ENCODE data around the gene SPCS1. TPM values are rescaled to one million over a fixed set of nuclear protein-coding genes. Genes with fewer than 3 reads are reported as not detected.

Gene SPCS1
- total RNA-seq, 1 donor from 2014 or later, result 142 TPM

DNA sequence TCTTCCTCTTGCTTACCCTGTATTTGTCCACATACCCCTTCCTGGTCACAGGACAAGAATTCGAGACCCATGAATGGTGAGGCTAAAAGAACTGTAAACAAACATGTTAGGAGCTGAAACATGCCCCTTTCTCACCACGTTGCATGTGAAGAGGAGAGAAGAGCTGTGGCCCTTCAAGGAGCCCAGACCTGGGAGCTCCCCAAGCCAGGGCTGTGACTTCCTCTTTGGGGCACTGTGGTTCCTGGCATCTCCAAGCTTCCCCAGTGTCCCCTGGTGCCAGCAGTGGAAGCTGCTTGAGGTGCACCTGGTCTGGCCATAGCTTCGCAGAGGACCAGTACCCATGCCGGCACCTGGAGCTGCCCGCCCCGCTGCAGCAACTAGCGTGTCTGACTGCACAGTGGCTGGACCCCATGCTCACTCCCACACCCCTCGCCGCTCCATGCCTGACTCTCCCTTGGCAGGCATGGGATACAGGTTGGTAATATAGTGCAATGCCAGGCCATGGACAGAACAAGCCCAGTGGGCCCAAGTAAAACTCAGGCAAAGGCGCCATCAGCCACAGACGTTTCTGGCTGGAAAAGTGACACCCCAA lies 9.9 kb downstream of the SPCS1 start:
- TF ChIP-seq EZH2phosphoT487 (IDR thresholded peaks at IDR 0.05), result no peak
- TF ChIP-seq EZH2 (IDR thresholded peaks at IDR 0.05), result no peak
- TF ChIP-seq, protein P1, sequence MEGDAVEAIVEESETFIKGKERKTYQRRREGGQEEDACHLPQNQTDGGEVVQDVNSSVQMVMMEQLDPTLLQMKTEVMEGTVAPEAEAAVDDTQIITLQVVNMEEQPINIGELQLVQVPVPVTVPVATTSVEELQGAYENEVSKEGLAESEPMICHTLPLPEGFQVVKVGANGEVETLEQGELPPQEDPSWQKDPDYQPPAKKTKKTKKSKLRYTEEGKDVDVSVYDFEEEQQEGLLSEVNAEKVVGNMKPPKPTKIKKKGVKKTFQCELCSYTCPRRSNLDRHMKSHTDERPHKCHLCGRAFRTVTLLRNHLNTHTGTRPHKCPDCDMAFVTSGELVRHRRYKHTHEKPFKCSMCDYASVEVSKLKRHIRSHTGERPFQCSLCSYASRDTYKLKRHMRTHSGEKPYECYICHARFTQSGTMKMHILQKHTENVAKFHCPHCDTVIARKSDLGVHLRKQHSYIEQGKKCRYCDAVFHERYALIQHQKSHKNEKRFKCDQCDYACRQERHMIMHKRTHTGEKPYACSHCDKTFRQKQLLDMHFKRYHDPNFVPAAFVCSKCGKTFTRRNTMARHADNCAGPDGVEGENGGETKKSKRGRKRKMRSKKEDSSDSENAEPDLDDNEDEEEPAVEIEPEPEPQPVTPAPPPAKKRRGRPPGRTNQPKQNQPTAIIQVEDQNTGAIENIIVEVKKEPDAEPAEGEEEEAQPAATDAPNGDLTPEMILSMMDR (IDR thresholded peaks at IDR 0.05), result no peak
- Histone ChIP-seq H3K4me3 (no peak overlapping the region), H3K4me2 (peak overlapping the region; percentile 74), H2AFZ (replicated peaks) (no peak overlapping the region), H3K9me3 (ENCODE audit: low read depth) (no peaks in the 10 kb centered on the region), H3F3A (ENCODE audit: low read depth) (peaks cover 45% of the 10 kb centered on the region), H3K9ac (no peak overlapping the region), H3K27me3 (no peaks in the 10 kb centered on the region), H3K4me1 (peaks cover 3% of the 10 kb centered on the region), H3K27ac (no peak overlapping the region), H3K79me2 (ENCODE audit: low read depth) (no peaks in the 10 kb centered on the region), H3K36me3 (peaks cover 8% of the 10 kb centered on the region), H4K20me1 (ENCODE audit: low read depth) (no peaks in the 10 kb centered on the region)
- no peak overlapping the region for H3K27ac Mint-ChIP-seq
- H3K4me1 Mint-ChIP-seq, result peaks cover 2% of the 10 kb centered on the region
- H3K9me3 Mint-ChIP-seq, result peaks cover 8% of the 10 kb centered on the region
- peaks cover 34% of the 10 kb centered on the region for H3K36me3 Mint-ChIP-seq
- H3K4me3 Mint-ChIP-seq, result no peak overlapping the region
- peaks cover 10% of the 10 kb centered on the region for H3K27me3 Mint-ChIP-seq (ENCODE audit: insufficient read depth, low read depth)
- DNase-seq (ENCODE audit: low spot score), result no peak

DNA sequence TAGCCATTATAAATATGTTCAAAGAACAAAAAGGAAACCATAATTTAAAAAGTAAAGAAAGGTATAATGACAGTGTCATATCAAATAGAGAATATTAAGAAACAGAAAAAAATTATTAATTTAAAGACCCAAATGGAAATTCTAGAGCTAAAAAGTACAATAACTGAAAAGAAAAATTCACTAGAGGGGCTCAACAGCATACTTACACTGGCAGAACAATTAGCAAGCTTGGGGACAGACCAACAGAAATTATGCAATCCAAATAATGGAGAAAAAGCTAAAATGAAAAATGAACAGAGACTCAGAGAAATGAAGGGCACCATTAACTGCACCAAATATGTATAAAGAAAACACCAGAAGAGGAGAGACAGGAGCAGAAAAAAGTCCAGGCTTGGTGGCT lies 13.7 kb downstream of the SPCS1 start:
- Mint-ChIP-seq H3K27ac (no peak overlapping the region), H3K4me1 (peaks cover 2% of the 10 kb centered on the region), H3K36me3 (peaks cover 38% of the 10 kb centered on the region), H3K27me3 (ENCODE audit: insufficient read depth, low read depth) (peaks cover 4% of the 10 kb centered on the region), H3K4me3 (no peak overlapping the region), H3K9me3 (peaks cover 9% of the 10 kb centered on the region)
- H3K27ac ChIP-seq, result no peak overlapping the region
- DNase-seq (ENCODE audit: low spot score), result no peak
- no peaks in the 10 kb centered on the region for H3K27me3 ChIP-seq
- no peak overlapping the region for H3K4me2 ChIP-seq
- TF ChIP-seq EZH2phosphoT487 (IDR thresholded peaks at IDR 0.05) (no peak), EZH2 (IDR thresholded peaks at IDR 0.05) (no peak)
- TF ChIP-seq, protein P1 (IDR thresholded peaks at IDR 0.05), result no peak
- no peaks in the 10 kb centered on the region for H3K36me3 ChIP-seq
- H3K9me3 ChIP-seq (ENCODE audit: low read depth), result no peaks in the 10 kb centered on the region
- no peak overlapping the region for H2AFZ ChIP-seq (replicated peaks)
- no peaks in the 10 kb centered on the region for H3K4me1 ChIP-seq
- H3F3A ChIP-seq (ENCODE audit: low read depth), result peaks cover 19% of the 10 kb centered on the region
- no peak overlapping the region for H3K9ac ChIP-seq
- no peaks in the 10 kb centered on the region for H3K79me2 ChIP-seq (ENCODE audit: low read depth)
- no peak overlapping the region for H3K4me3 ChIP-seq
- no peaks in the 10 kb centered on the region for H4K20me1 ChIP-seq (ENCODE audit: low read depth)

DNA sequence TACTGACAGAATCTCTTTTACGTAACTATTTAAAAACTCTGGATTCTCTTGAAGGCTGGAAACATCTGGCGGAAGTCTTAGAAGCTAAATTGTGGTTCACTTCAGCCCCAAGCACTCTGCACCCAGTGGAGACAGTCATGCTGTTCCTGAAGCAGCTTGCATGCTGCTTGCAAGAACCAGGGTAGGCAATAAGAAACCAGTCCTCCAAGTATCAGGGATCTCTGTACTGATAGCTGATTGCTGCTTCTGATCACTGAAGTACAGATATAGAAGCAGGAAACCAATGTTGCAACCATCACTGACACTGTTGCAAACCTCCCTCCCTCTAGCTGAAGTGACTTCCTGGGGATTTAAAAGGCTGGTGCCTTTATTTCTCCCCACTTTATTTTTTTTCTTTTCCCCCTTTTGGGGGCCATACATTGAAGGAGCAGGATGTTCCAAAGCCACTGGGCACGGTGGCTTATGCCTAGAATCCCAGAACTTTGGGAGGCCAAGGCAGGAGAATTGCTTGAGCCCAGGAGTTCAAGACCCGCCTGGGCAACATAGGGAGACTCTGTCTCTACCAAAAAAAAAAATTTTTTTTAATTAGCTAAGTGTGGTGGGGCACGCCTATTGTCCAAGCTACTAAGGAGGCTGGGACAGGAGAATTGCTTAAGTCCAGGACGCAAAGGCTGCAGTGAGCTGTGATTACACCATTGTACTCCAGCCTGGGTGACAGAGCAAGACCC lies 15.3 kb downstream of the SPCS1 start:
- H3K4me1 Mint-ChIP-seq, result no peaks in the 10 kb centered on the region
- H3K36me3 ChIP-seq, result no peaks in the 10 kb centered on the region
- no peak overlapping the region for H3K4me3 ChIP-seq
- no peaks in the 10 kb centered on the region for H3K79me2 ChIP-seq (ENCODE audit: low read depth)
- H3K4me1 ChIP-seq, result no peaks in the 10 kb centered on the region
- no peak overlapping the region for H3K4me2 ChIP-seq
- no peaks in the 10 kb centered on the region for H3K27me3 ChIP-seq
- H3K9me3 Mint-ChIP-seq, result peaks cover 11% of the 10 kb centered on the region
- H3F3A ChIP-seq (ENCODE audit: low read depth), result peaks cover 4% of the 10 kb centered on the region
- no peak overlapping the region for H2AFZ ChIP-seq (replicated peaks)
- H3K27ac Mint-ChIP-seq, result no peak overlapping the region
- no peaks in the 10 kb centered on the region for H4K20me1 ChIP-seq (ENCODE audit: low read depth)
- H3K4me3 Mint-ChIP-seq, result no peak overlapping the region
- H3K27ac ChIP-seq, result no peak overlapping the region
- no peaks in the 10 kb centered on the region for H3K9me3 ChIP-seq (ENCODE audit: low read depth)
- peaks cover 43% of the 10 kb centered on the region for H3K36me3 Mint-ChIP-seq
- peaks cover 3% of the 10 kb centered on the region for H3K27me3 Mint-ChIP-seq (ENCODE audit: insufficient read depth, low read depth)
- H3K9ac ChIP-seq, result no peak overlapping the region
- DNase-seq (ENCODE audit: low spot score), result no peak
- TF ChIP-seq, protein P1 (IDR thresholded peaks at IDR 0.05), result no peak
- no peak for TF ChIP-seq EZH2phosphoT487 (IDR thresholded peaks at IDR 0.05)
- no peak for TF ChIP-seq EZH2 (IDR thresholded peaks at IDR 0.05)

All from neural progenitor cell (in vitro differentiated cells).